Spleen (tissue), 7 donors: ENCODE data around the gene ABCC3.

Source experiments
- POLR2AphosphoS5 ChIP-seq, 3 donors: sonication (generic); formaldehyde crosslinking; IDR thresholded peaks; one replicate each; pipeline ENCODE4 v1.5.1; 2017; ENCODE audit warnings: antibody characterized with exemption in 3 of 3
- TF ChIP-seq, protein P1 (sequence below), 11 experiments: fragments of 200-600 bp in 7 of 11; fragments of 450-650 bp in 4 of 11; sonication (generic) in 4 of 11; IDR thresholded peaks in 8 of 11; conservative IDR thresholded peaks in 3 of 11; 1 replicate in 7 of 11; 2 replicates in 4 of 11; pipeline versions ENCODE4 v1.4.0 to v1.8.0; 2016 to 2021; ENCODE audit warnings: antibody characterized with exemption in 11 of 11, inconsistent platforms in 4 of 11, mild to moderate bottlenecking in 1 of 11
- donor health status: DM: no; HTN: no; CAD: no; lungs with moderate emphysema.
- donor health status: DM: no; HTN: no; CAD: no.
- donor health status: DM: no; HTN: no; CAD: no.

DNA sequence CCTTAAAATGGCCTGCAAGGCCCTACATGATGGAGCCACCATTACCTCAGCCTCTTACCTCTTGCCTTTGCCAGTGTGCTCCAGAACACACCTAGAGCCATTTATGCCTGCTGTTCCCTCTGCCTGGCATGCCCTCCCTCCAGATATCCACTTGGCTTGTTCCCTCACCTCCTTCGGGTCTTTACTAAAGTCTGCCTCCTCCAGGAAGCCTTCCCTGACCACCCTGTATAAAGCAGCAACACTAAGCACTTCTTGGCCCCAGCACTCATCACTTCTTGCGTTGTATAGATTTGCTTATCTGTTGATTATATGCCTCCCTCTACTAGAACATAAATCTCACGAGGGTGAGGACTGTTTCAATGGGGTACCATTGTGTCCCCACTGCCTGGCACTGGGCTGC, 47.8 kb downstream of the ABCC3 start:
- TF ChIP-seq, protein P1, sequence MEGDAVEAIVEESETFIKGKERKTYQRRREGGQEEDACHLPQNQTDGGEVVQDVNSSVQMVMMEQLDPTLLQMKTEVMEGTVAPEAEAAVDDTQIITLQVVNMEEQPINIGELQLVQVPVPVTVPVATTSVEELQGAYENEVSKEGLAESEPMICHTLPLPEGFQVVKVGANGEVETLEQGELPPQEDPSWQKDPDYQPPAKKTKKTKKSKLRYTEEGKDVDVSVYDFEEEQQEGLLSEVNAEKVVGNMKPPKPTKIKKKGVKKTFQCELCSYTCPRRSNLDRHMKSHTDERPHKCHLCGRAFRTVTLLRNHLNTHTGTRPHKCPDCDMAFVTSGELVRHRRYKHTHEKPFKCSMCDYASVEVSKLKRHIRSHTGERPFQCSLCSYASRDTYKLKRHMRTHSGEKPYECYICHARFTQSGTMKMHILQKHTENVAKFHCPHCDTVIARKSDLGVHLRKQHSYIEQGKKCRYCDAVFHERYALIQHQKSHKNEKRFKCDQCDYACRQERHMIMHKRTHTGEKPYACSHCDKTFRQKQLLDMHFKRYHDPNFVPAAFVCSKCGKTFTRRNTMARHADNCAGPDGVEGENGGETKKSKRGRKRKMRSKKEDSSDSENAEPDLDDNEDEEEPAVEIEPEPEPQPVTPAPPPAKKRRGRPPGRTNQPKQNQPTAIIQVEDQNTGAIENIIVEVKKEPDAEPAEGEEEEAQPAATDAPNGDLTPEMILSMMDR (IDR thresholded peaks at IDR 0.05 in 8 of 11, conservative IDR thresholded peaks at IDR 0.05 in 3 of 11) = no peak
- TF ChIP-seq POLR2AphosphoS5 (IDR thresholded peaks at IDR 0.05) = no peak
